HepG2 (cell line): ENCODE data around the gene ITGAV. TPM values are rescaled to one million over a fixed set of nuclear protein-coding genes. Genes with fewer than 3 reads are reported as not detected.

Experiments
- GLI4 ChIP-seq: sonication (generic); formaldehyde crosslinking; IDR thresholded peaks from 2 replicates; pipeline ENCODE4 v1.5.1; 2020; ENCODE audit warnings: missing genetic modification reagents, mild to moderate bottlenecking, moderate library complexity, borderline replicate concordance
- KAT7 ChIP-seq: IDR thresholded peaks from 2 replicates; pipeline ENCODE4 v1.6.1; 2018; ENCODE audit warnings: borderline replicate concordance, missing compliant biosample characterization
- MED13 ChIP-seq: sonication (generic); formaldehyde crosslinking; IDR thresholded peaks from 2 replicates; pipeline ENCODE4 v1.5.0; 2020; ENCODE audit warnings: missing genetic modification reagents
- MIXL1 ChIP-seq: IDR thresholded peaks from 2 replicates; pipeline ENCODE4 v1.6.1; 2016
- NFIC ChIP-seq: IDR thresholded peaks from 2 replicates; pipeline ENCODE4 v1.6.1; 2012; ENCODE audit warnings: mild to moderate bottlenecking, low read length, inconsistent platforms
- PHB2 ChIP-seq: fragments of 450-650 bp; IDR thresholded peaks from 2 replicates; pipeline ENCODE4 v1.6.1; 2018; ENCODE audit not compliant: partially characterized antibody
- RAD21 ChIP-seq: fragments of 450-650 bp; formaldehyde crosslinking; IDR thresholded peaks from 2 replicates; pipeline ENCODE4 v1.5.0; 2020; ENCODE audit warnings: mild to moderate bottlenecking
- ZFP36 ChIP-seq: fragments of 150-350 bp; IDR thresholded peaks from 2 replicates; pipeline ENCODE4 v1.6.1; 2018; ENCODE audit warnings: borderline replicate concordance, low read length, low read depth; ENCODE audit not compliant: partially characterized antibody
- ZNF160 ChIP-seq: sonication (generic); formaldehyde crosslinking; IDR thresholded peaks from 2 replicates; pipeline ENCODE4 v1.8.0; 2022; ENCODE audit warnings: mild to moderate bottlenecking, inconsistent platforms, missing genetic modification reagents
- ZNF530 ChIP-seq: sonication (generic); formaldehyde crosslinking; IDR thresholded peaks from 2 replicates; pipeline ENCODE4 v1.5.0; 2020; ENCODE audit warnings: low read depth, mild to moderate bottlenecking, missing genetic modification reagents
- ZNF737 ChIP-seq: sonication (generic); formaldehyde crosslinking; IDR thresholded peaks from 2 replicates; pipeline ENCODE4 v1.5.0; 2020; ENCODE audit warnings: missing genetic modification reagents, mild to moderate bottlenecking, borderline replicate concordance
- ZSCAN31 ChIP-seq: sonication (generic); formaldehyde crosslinking; IDR thresholded peaks from 2 replicates; pipeline ENCODE4 v1.5.0; 2020; ENCODE audit warnings: low read depth, mild to moderate bottlenecking, missing genetic modification reagents
- polyA plus RNA-seq, 8 experiments: library from polyadenylated mRNA; depleted of rRNA in 3 of 8; stranded (reverse) in 7 of 8; unstranded in 1 of 8; fragments of >200 nt; fragmentation: Illumina TruSeq in 4 of 8; extraction: Trizol in 4 of 8; gene quantifications; 2 replicates each; pipeline versions ENCODE4 v1.2.1 to v1.2.3, GENCODE V29; 2011 to 2016; ENCODE audit warnings: low read depth in 4 of 8, missing spikeins in 1 of 8, mixed read lengths in 1 of 8; ENCODE audit not compliant: insufficient read depth in 1 of 8
- total RNA-seq, 5 experiments: library from RNA; depleted of rRNA; stranded (reverse); fragments of >200 nt; fragmentation: Illumina TruSeq; extraction: Trizol; gene quantifications; 2 replicates each; pipeline ENCODE4 v1.2.3, GENCODE V29; 2016; ENCODE audit warnings: low read depth in 1 of 5
- TF ChIP-seq, protein P1 (sequence below): sonication (generic); formaldehyde crosslinking; IDR thresholded peaks from 2 replicates; pipeline ENCODE4 v1.5.0; 2020; ENCODE audit warnings: mild to moderate bottlenecking, missing genetic modification reagents
- TF ChIP-seq, protein P2 (sequence below): IDR thresholded peaks from 2 replicates; pipeline ENCODE4 v1.6.1; 2016; ENCODE audit warnings: missing genetic modification reagents, missing compliant biosample characterization
- TF ChIP-seq, protein P3 (sequence below): sonication (generic); formaldehyde crosslinking; IDR thresholded peaks from 2 replicates; pipeline ENCODE4 v1.4.0; 2020; ENCODE audit warnings: missing genetic modification reagents, borderline replicate concordance
- TF ChIP-seq, protein P4 (sequence below): sonication (generic); formaldehyde crosslinking; IDR thresholded peaks from 2 replicates; pipeline ENCODE4 v1.4.0; 2020; ENCODE audit warnings: mild to moderate bottlenecking, missing genetic modification reagents

ITGAV gene
- total and polyA plus RNA-seq, 2 of the 13 experiments (the other 11 are each of a cell fraction or from before 2014, with no cell fraction given) = 59.1 to 60.4 TPM

DNA sequence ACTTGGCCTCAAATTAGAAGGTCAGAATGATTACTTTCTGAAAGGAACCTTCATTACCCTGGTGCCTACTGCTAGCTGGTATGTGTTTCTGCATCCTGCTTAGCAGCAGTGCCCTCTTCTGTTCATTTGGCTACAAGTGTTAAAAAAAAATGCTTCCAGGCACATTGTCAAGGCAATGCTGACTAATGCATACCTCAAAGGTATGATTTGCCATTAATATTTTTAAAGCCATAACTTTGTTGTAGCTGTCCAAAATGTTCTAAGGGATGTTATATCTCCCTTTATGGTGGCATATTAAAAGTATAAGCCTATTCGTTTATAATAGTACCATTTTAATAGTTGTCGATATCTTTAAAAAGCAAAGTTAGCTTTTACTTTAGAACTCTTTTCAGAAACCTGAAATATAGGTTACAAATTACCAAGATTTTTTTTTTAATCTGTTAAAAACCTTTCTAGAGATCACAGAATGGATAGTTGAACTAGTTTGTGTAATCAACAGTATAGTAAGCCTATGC, 52.0 kb downstream of the ITGAV start (continued):
- TF ChIP-seq, protein P1, sequence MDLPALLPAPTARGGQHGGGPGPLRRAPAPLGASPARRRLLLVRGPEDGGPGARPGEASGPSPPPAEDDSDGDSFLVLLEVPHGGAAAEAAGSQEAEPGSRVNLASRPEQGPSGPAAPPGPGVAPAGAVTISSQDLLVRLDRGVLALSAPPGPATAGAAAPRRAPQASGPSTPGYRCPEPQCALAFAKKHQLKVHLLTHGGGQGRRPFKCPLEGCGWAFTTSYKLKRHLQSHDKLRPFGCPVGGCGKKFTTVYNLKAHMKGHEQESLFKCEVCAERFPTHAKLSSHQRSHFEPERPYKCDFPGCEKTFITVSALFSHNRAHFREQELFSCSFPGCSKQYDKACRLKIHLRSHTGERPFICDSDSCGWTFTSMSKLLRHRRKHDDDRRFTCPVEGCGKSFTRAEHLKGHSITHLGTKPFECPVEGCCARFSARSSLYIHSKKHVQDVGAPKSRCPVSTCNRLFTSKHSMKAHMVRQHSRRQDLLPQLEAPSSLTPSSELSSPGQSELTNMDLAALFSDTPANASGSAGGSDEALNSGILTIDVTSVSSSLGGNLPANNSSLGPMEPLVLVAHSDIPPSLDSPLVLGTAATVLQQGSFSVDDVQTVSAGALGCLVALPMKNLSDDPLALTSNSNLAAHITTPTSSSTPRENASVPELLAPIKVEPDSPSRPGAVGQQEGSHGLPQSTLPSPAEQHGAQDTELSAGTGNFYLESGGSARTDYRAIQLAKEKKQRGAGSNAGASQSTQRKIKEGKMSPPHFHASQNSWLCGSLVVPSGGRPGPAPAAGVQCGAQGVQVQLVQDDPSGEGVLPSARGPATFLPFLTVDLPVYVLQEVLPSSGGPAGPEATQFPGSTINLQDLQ (CRISPR knock-in tag) = no peak
- TF ChIP-seq ZSCAN31 (CRISPR knock-in tag) (no peak), RAD21 (CRISPR knock-in tag) (peak; percentile 88), MED13 (CRISPR knock-in tag) (no peak), ZNF530 (no peak), KAT7 (CRISPR knock-in tag) (no peak), ZNF737 (CRISPR knock-in tag) (no peak), ZNF160 (CRISPR knock-in tag) (no peak), NFIC (no peak), ZFP36 (no peak), PHB2 (no peak), MIXL1 (CRISPR knock-in tag) (0 out of 2 replicates have a peak, but pooled peaks have one; percentile 31), GLI4 (CRISPR knock-in tag) (no peak)
- TF ChIP-seq, protein P2, sequence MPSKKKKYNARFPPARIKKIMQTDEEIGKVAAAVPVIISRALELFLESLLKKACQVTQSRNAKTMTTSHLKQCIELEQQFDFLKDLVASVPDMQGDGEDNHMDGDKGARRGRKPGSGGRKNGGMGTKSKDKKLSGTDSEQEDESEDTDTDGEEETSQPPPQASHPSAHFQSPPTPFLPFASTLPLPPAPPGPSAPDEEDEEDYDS (CRISPR knock-in tag) = peak; percentile 35; the same call in 1 of the 2 replicates
- TF ChIP-seq, protein P3, sequence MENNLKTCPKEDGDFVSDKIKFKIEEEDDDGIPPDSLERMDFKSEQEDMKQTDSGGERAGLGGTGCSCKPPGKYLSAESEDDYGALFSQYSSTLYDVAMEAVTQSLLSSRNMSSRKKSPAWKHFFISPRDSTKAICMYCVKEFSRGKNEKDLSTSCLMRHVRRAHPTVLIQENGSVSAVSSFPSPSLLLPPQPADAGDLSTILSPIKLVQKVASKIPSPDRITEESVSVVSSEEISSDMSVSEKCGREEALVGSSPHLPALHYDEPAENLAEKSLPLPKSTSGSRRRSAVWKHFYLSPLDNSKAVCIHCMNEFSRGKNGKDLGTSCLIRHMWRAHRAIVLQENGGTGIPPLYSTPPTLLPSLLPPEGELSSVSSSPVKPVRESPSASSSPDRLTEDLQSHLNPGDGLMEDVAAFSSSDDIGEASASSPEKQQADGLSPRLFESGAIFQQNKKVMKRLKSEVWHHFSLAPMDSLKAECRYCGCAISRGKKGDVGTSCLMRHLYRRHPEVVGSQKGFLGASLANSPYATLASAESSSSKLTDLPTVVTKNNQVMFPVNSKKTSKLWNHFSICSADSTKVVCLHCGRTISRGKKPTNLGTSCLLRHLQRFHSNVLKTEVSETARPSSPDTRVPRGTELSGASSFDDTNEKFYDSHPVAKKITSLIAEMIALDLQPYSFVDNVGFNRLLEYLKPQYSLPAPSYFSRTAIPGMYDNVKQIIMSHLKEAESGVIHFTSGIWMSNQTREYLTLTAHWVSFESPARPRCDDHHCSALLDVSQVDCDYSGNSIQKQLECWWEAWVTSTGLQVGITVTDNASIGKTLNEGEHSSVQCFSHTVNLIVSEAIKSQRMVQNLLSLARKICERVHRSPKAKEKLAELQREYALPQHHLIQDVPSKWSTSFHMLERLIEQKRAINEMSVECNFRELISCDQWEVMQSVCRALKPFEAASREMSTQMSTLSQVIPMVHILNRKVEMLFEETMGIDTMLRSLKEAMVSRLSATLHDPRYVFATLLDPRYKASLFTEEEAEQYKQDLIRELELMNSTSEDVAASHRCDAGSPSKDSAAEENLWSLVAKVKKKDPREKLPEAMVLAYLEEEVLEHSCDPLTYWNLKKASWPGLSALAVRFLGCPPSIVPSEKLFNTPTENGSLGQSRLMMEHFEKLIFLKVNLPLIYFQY = no peak
- TF ChIP-seq, protein P4, sequence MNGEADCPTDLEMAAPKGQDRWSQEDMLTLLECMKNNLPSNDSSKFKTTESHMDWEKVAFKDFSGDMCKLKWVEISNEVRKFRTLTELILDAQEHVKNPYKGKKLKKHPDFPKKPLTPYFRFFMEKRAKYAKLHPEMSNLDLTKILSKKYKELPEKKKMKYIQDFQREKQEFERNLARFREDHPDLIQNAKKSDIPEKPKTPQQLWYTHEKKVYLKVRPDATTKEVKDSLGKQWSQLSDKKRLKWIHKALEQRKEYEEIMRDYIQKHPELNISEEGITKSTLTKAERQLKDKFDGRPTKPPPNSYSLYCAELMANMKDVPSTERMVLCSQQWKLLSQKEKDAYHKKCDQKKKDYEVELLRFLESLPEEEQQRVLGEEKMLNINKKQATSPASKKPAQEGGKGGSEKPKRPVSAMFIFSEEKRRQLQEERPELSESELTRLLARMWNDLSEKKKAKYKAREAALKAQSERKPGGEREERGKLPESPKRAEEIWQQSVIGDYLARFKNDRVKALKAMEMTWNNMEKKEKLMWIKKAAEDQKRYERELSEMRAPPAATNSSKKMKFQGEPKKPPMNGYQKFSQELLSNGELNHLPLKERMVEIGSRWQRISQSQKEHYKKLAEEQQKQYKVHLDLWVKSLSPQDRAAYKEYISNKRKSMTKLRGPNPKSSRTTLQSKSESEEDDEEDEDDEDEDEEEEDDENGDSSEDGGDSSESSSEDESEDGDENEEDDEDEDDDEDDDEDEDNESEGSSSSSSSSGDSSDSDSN = no peak
